ENCODE measurements around the gene IRF4. TPM values are rescaled to one million over a fixed set of nuclear protein-coding genes. Genes with fewer than 3 reads are reported as not detected.

The IRF4 gene
- total and polyA plus RNA-seq, 11 donors, result 0.08 to 4.4 (median 0.30) TPM; not detected in 1

DNA sequence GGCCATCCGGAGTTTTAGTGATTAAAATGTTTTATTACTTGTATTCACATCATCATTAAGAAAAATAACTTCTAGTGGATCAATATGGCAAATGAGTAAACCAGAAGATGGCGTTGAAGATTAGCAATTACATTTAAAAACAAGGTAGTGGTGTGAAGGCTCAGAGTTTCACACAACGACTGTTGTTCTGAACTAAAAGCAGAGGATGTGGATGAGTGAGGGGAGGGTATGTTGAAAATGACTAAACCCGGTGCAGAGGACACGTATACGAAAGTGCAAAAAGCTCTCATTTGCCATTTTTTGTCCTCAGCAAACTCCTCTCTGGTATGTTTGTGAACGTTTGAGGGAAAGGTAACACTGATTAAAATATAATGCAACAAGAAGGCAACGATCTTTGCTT lies 1.9 kb upstream of the IRF4 start:
- TF ChIP-seq CTCF (IDR thresholded peaks at IDR 0.05), result no peak
- no peak for TF ChIP-seq POLR2A (IDR thresholded peaks at IDR 0.05)
- Histone ChIP-seq H3K27me3 (peaks cover 29 to 96% (median 65%) of the 10 kb centered on the region in 9 donors), H3K27ac (no peak overlapping the region), H3K9me3 (no peaks in the 10 kb centered on the region), H3K36me3 (no peaks in the 10 kb centered on the region), H3K4me3 (no peak overlapping the region), H3K4me1 (peaks cover 3 to 33% (median 19%) of the 10 kb centered on the region in 12 donors)
- intact Hi-C loops (cut with DNase I), result loop anchor here in 1 of 10 donors (10.0 kb wide), 1 partner anchor 185 kb away; no protein-coding TSS in a partner anchor
- WGBS, 4 donors, result 54 to 68% (median 62%) methylated on average over 8 of the region's 8 CpGs
- no peak for ATAC-seq
- DNase-seq, result no peak

GRCh38 chr6:390914-391558 lies 516 bp upstream of the IRF4 start:
- Histone ChIP-seq H3K36me3 (no peaks in the 10 kb centered on the region), H3K4me3 (peak overlapping the region in 11 of 12 donors; percentile 24 to 63 (median 42)), H3K4me1 (peaks cover 3 to 33% (median 19%) of the 10 kb centered on the region in 12 donors), H3K9me3 (no peaks in the 10 kb centered on the region), H3K27me3 (peaks cover 29 to 97% (median 80%) of the 10 kb centered on the region in 9 donors), H3K27ac (no peak overlapping the region)
- WGBS, 4 donors, result 2% methylated on average over 35 to 44 of the region's 44 CpGs
- DNase-seq (no peak), ATAC-seq (no peak)
- no peak for TF ChIP-seq POLR2A (IDR thresholded peaks at IDR 0.05)
- intact Hi-C loops (cut with DNase I), result no loop called here

- ATAC-seq (peak in 1 of 4 donors; percentile 18), DNase-seq (no peak)
- no peak for TF ChIP-seq CTCF (IDR thresholded peaks at IDR 0.05)
- TF ChIP-seq POLR2A (IDR thresholded peaks at IDR 0.05), result no peak
- no peak overlapping the region for H3K27ac ChIP-seq
- H3K4me1 ChIP-seq, result peaks cover 3 to 33% (median 19%) of the 10 kb centered on the region in 12 donors
- 1 to 3% (median 2%) methylated on average over 37 to 108 of the region's 108 CpGs for WGBS, 4 donors
- intact Hi-C loops (cut with DNase I), result no loop called here
- no peaks in the 10 kb centered on the region for H3K9me3 ChIP-seq
- peak overlapping the region; percentile 24 to 63 (median 42) for H3K4me3 ChIP-seq
- H3K27me3 ChIP-seq, result peaks cover 29 to 94% (median 82%) of the 10 kb centered on the region in 9 donors
- no peaks in the 10 kb centered on the region for H3K36me3 ChIP-seq
Observed at GRCh38 chr6:392441-393390, 1.2 kb downstream of the IRF4 start.

- intact Hi-C loops (cut with DNase I), result no loop called here
- Histone ChIP-seq H3K27ac (no peak overlapping the region), H3K36me3 (no peaks in the 10 kb centered on the region), H3K9me3 (no peaks in the 10 kb centered on the region), H3K27me3 (peaks cover 29 to 85% (median 76%) of the 10 kb centered on the region in 9 donors), H3K4me3 (peak overlapping the region in 11 of 12 donors; percentile 10 to 63 (median 41)), H3K4me1 (peaks cover 3 to 33% (median 19%) of the 10 kb centered on the region in 12 donors)
- DNase-seq, result no peak
- no peak for TF ChIP-seq CTCF (IDR thresholded peaks at IDR 0.05)
- TF ChIP-seq POLR2A (IDR thresholded peaks at IDR 0.05), result no peak
- 4 to 14% (median 7%) methylated on average over 39 to 68 of the region's 68 CpGs for WGBS, 4 donors
- no peak for ATAC-seq
Observed at GRCh38 chr6:393391-394221, 2.1 kb downstream of the IRF4 start.
